ENCODE results near the gene CTU2.

- no peak for TF ChIP-seq CTCF (IDR thresholded peaks at IDR 0.05 in 2 of 3, conservative IDR thresholded peaks at IDR 0.05 in 1 of 3; ENCODE audit: control insufficient read depth in 2 of 3, extremely low read depth in 1 of 3, insufficient read depth in 1 of 3, low read depth in 3 of 3, low read length in 3 of 3)
- TF ChIP-seq EGR1 (IDR thresholded peaks at IDR 0.05; ENCODE audit: borderline replicate concordance in 1 of 2, low read depth in 2 of 2, low read length in 2 of 2), result no peak
- TF ChIP-seq MXI1 (IDR thresholded peaks at IDR 0.05; ENCODE audit: low read depth, low read length), result no peak
- TF ChIP-seq, protein P1, sequence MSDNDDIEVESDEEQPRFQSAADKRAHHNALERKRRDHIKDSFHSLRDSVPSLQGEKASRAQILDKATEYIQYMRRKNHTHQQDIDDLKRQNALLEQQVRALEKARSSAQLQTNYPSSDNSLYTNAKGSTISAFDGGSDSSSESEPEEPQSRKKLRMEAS (IDR thresholded peaks at IDR 0.05; ENCODE audit: low read depth, low read length), result no peak
- TF ChIP-seq BHLHE40 (IDR thresholded peaks at IDR 0.05; ENCODE audit: borderline replicate concordance in 1 of 2, low read depth in 2 of 2, low read length in 1 of 2), result no peak
- no peak for TF ChIP-seq YY1 (IDR thresholded peaks at IDR 0.05; ENCODE audit: low read depth, low read length)
- no peak for TF ChIP-seq POLR2A (IDR thresholded peaks at IDR 0.05; ENCODE audit: low read depth, low read length)
- TF ChIP-seq MYB (IDR thresholded peaks at IDR 0.05; ENCODE audit: borderline replicate concordance, low read depth, low read length), result no peak
- no peak for TF ChIP-seq REST (IDR thresholded peaks at IDR 0.05; ENCODE audit: low read depth, low read length)
- TF ChIP-seq ELK1 (IDR thresholded peaks at IDR 0.05; ENCODE audit: low read depth, low read length), result no peak
- TF ChIP-seq CREB1 (IDR thresholded peaks at IDR 0.05; ENCODE audit: low read depth), result no peak
- no peak for TF ChIP-seq MYC (IDR thresholded peaks at IDR 0.05; ENCODE audit: insufficient read depth, insufficient read length, insufficient replicate concordance, low read length, severe bottlenecking)
- TF ChIP-seq, protein P2, sequence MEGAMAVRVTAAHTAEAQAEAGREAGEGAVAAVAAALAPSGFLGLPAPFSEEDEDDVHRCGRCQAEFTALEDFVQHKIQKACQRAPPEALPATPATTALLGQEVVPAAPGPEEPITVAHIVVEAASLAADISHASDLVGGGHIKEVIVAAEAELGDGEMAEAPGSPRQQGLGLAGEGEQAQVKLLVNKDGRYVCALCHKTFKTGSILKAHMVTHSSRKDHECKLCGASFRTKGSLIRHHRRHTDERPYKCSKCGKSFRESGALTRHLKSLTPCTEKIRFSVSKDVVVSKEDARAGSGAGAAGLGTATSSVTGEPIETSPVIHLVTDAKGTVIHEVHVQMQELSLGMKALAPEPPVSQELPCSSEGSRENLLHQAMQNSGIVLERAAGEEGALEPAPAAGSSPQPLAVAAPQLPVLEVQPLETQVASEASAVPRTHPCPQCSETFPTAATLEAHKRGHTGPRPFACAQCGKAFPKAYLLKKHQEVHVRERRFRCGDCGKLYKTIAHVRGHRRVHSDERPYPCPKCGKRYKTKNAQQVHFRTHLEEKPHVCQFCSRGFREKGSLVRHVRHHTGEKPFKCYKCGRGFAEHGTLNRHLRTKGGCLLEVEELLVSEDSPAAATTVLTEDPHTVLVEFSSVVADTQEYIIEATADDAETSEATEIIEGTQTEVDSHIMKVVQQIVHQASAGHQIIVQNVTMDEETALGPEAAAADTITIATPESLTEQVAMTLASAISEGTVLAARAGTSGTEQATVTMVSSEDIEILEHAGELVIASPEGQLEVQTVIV (IDR thresholded peaks at IDR 0.05; ENCODE audit: borderline replicate concordance, partially characterized antibody), result no peak
These were observed 47.6 kb upstream of the CTU2 start for GRCh38 chr16:88658714-88659113.

Measured in GM12878 (cell line).